T-helper 17 cell (primary cell): Measurements from ENCODE around the gene RAVER2. TPM values are rescaled to one million over a fixed set of nuclear protein-coding genes. Genes with fewer than 3 reads are reported as not detected.

Experiments
- ATAC-seq: fragments of 150-1000 bp; cut with Tn5 transposase; 2 replicates; pipeline ENCODE4 v1.10.0; 2021; ENCODE audit warnings: mild to moderate bottlenecking, moderate library complexity
- DNase-seq, 3 donors: peaks; one replicate each; pipeline versions ENCODE4 v3.0.0 to v3.0.0-alpha.2; 2020 to 2021
- H3K9me3 ChIP-seq: one replicate; pipeline ENCODE4 v1.7.0; 2013; ENCODE audit warnings: low read length, mild to moderate bottlenecking; ENCODE audit not compliant: control insufficient read depth, poor library complexity, severe bottlenecking
- H3K27ac Mint-ChIP-seq: one replicate; pipeline ENCODE4 v1.8.0; 2022; ENCODE audit warnings: mild to moderate bottlenecking, moderate library complexity, mixed read lengths
- H3K27me3 Mint-ChIP-seq: one replicate; pipeline ENCODE4 v1.8.0; 2022; ENCODE audit warnings: mixed read lengths
- H3K36me3 Mint-ChIP-seq: one replicate; pipeline ENCODE4 v1.8.0; 2022; ENCODE audit warnings: low read depth, mixed read lengths
- H3K4me1 Mint-ChIP-seq: one replicate; pipeline ENCODE4 v1.8.0; 2022; ENCODE audit warnings: mild to moderate bottlenecking, mixed read lengths
- H3K4me3 Mint-ChIP-seq: one replicate; pipeline ENCODE4 v1.8.0; 2022; ENCODE audit warnings: mild to moderate bottlenecking, moderate library complexity, mixed read lengths
- total RNA-seq, 4 donors: library from RNA in 2 of 4; stranded (reverse) in 2 of 4; gene quantifications; one replicate each; pipeline ENCODE4 v1.2.3 and lab custom pipeline; 2022 to 2026

The RAVER2 gene
- total RNA-seq, 2 donors from 2014 or later, result 1.5 to 1.6 TPM

DNA sequence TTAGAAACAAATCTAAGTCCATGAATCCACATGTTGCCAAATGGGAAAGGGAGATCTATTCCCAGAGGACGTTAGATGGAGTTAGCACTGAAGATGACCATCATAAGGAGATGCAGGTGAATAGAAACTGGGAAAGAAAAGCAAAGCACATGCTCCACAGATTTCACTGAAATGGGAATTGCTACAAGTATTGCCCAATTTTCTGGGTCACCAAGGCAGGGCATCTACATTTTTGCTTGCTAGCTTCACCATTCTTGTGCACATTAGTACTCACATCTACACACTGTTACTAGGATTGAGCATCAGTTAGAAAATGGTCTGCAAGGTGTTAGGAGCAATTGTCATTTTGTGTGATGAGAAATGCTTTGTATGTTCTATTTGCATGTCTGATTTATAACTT, 122.4 kb downstream of the RAVER2 start:
- Mint-ChIP-seq H3K27ac (peak overlapping the region; percentile 88), H3K4me1 (peaks cover 32% of the 10 kb centered on the region), H3K27me3 (no peaks in the 10 kb centered on the region), H3K4me3 (no peak overlapping the region), H3K36me3 (peaks cover 13% of the 10 kb centered on the region)
- no peaks in the 10 kb centered on the region for H3K9me3 ChIP-seq
- ATAC-seq, result no peak
- no peak for DNase-seq

GRCh38 chr1:64871256-64871655, 126.4 kb downstream of the RAVER2 start:
- no peak for ATAC-seq
- no peaks in the 10 kb centered on the region for H3K9me3 ChIP-seq
- Mint-ChIP-seq H3K4me3 (peak overlapping the region; percentile 19), H3K27ac (peak overlapping the region; percentile 65), H3K4me1 (peaks cover 35% of the 10 kb centered on the region), H3K27me3 (no peaks in the 10 kb centered on the region), H3K36me3 (peaks cover 21% of the 10 kb centered on the region)
- no peak for DNase-seq

- H3K9me3 ChIP-seq, result no peaks in the 10 kb centered on the region
- no peaks in the 10 kb centered on the region for H3K27me3 Mint-ChIP-seq
- DNase-seq (no peak), ATAC-seq (no peak)
- H3K4me1 Mint-ChIP-seq, result peaks cover 37% of the 10 kb centered on the region
- peaks cover 21% of the 10 kb centered on the region for H3K36me3 Mint-ChIP-seq
- H3K4me3 Mint-ChIP-seq, result no peak overlapping the region
- H3K27ac Mint-ChIP-seq, result peak overlapping the region; percentile 65
These were observed 127.2 kb downstream of the RAVER2 start for GRCh38 chr1:64872067-64872466.

GRCh38 chr1:64873576-64873975, 128.7 kb downstream of the RAVER2 start:
- peak overlapping the region; percentile 65 for H3K27ac Mint-ChIP-seq
- no peak for DNase-seq
- peaks cover 48% of the 10 kb centered on the region for H3K4me1 Mint-ChIP-seq

DNA sequence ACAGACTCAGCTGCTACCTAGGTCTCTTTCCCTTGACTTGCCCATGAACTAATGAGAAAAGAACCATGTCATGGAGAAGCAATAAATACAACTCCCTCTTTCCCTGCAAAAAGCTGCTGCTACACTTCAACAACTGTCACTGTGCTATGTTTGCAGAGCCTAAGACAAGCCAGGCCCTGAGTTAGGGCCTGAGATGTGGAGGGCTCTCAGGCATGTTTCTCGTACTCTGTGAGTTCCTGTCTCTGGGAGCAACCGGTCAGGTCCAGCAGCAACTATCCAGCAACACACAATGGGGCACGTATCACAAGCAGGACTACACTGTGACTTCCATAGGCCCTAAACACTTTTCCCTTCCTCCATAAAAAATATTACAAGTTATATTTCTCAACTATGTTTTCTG, 129.8 kb downstream of the RAVER2 start:
- H3K36me3 Mint-ChIP-seq, result peaks cover 20% of the 10 kb centered on the region
- H3K27ac Mint-ChIP-seq, result peak overlapping the region; percentile 92
- no peak for DNase-seq
- H3K4me3 Mint-ChIP-seq, result no peak overlapping the region
- peaks cover 51% of the 10 kb centered on the region for H3K4me1 Mint-ChIP-seq
- ATAC-seq, result no peak
- H3K9me3 ChIP-seq, result no peaks in the 10 kb centered on the region
- no peaks in the 10 kb centered on the region for H3K27me3 Mint-ChIP-seq

More at GRCh38 chr1:64873576-64873975, 128.7 kb downstream of the RAVER2 start:
- Mint-ChIP-seq H3K27me3 (no peaks in the 10 kb centered on the region), H3K36me3 (peaks cover 21% of the 10 kb centered on the region), H3K4me3 (no peak overlapping the region)
- ATAC-seq, result no peak
- H3K9me3 ChIP-seq, result no peaks in the 10 kb centered on the region

GRCh38 chr1:64875101-64875500, 130.2 kb downstream of the RAVER2 start:
- Mint-ChIP-seq H3K4me3 (no peak overlapping the region), H3K4me1 (peaks cover 51% of the 10 kb centered on the region)

DNA sequence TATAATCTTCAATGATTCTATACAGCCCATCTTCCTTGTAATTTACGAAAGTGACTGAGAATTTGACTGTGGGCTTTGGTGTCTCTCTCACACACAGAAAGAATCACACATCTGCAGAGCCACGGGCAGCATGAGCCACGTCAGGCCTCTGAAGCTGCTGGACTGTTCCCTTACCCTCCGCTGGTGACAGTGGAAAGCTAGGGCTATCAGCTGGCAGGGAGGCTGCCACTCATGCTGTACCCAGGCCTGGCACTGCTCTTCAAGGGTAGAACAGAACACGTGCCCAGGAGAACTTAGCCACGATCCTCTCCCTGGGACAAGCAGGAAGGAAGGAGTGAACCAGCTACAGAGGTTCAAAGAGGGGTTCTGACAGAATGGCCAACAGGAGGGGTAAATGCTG, 130.7 kb downstream of the RAVER2 start:
- DNase-seq (no peak), ATAC-seq (no peak)
- no peaks in the 10 kb centered on the region for H3K27me3 Mint-ChIP-seq
- H3K4me3 Mint-ChIP-seq, result peak overlapping the region; percentile 41
- peak overlapping the region; percentile 92 for H3K27ac Mint-ChIP-seq
- peaks cover 53% of the 10 kb centered on the region for H3K4me1 Mint-ChIP-seq
- peaks cover 20% of the 10 kb centered on the region for H3K36me3 Mint-ChIP-seq
- no peaks in the 10 kb centered on the region for H3K9me3 ChIP-seq

More at GRCh38 chr1:64875101-64875500, 130.2 kb downstream of the RAVER2 start:
- no peak for ATAC-seq
- no peaks in the 10 kb centered on the region for H3K27me3 Mint-ChIP-seq
- peak overlapping the region; percentile 92 for H3K27ac Mint-ChIP-seq
- peaks cover 20% of the 10 kb centered on the region for H3K36me3 Mint-ChIP-seq
- no peaks in the 10 kb centered on the region for H3K9me3 ChIP-seq
- DNase-seq, result no peak

DNA sequence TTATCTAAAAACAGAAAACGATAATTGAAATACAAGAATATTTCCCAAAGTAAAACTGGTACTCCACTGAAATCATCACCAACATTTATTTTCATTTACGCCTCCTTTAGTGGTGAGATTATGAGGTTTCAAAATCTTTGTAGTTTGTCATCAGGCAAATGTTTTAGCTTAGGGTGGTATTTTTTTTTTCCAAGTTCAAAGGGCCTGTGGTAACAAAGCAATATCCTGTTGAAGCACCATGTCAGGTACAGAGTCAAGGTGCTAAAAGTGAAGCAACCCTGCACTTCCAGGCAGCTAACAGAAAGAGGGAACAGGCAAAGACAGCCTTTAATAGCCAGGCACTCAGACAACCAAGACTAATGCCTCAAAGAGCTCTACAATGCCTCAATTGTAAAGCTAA, 132.3 kb downstream of the RAVER2 start:
- H3K4me1 Mint-ChIP-seq, result peaks cover 56% of the 10 kb centered on the region
- no peak for DNase-seq
- H3K27ac Mint-ChIP-seq, result peak overlapping the region; percentile 92
- H3K4me3 Mint-ChIP-seq, result peak overlapping the region; percentile 65
- peak; percentile 94 for ATAC-seq
- no peaks in the 10 kb centered on the region for H3K9me3 ChIP-seq
- H3K36me3 Mint-ChIP-seq, result peaks cover 15% of the 10 kb centered on the region
- H3K27me3 Mint-ChIP-seq, result no peaks in the 10 kb centered on the region

DNA sequence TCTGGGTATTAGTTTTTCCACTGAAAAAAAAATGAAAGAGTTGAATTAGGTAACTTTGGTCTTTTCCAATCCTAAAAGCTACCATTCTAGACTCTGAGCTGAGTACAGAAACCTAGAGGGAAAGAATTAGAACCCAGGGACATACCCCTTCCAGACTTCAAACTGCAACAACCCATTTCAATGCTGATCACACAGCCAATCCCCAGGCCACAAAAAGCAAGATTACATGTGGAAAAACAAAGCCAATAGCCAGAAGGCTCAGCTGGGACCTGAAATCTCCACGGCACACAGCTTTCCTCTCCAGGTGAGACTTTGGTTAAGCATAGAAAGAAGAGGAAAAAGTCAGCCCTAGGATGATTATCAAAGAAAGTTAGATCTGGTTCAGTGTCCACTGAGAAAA, 132.7 kb downstream of the RAVER2 start:
- peaks cover 16% of the 10 kb centered on the region for H3K36me3 Mint-ChIP-seq
- ATAC-seq (no peak), DNase-seq (no peak)
- no peaks in the 10 kb centered on the region for H3K27me3 Mint-ChIP-seq
- H3K4me3 Mint-ChIP-seq, result peak overlapping the region; percentile 65
- peaks cover 57% of the 10 kb centered on the region for H3K4me1 Mint-ChIP-seq
- H3K27ac Mint-ChIP-seq, result peak overlapping the region; percentile 92
- no peaks in the 10 kb centered on the region for H3K9me3 ChIP-seq

GRCh38 chr1:64878090-64878489, 133.2 kb downstream of the RAVER2 start:
- Mint-ChIP-seq H3K4me3 (no peak overlapping the region), H3K27me3 (no peaks in the 10 kb centered on the region), H3K36me3 (peaks cover 16% of the 10 kb centered on the region), H3K4me1 (peaks cover 61% of the 10 kb centered on the region), H3K27ac (peak overlapping the region; percentile 92)
- H3K9me3 ChIP-seq, result no peaks in the 10 kb centered on the region
- DNase-seq (no peak), ATAC-seq (no peak)

- ATAC-seq (no peak), DNase-seq (no peak)
- Mint-ChIP-seq H3K4me3 (peak overlapping the region; percentile 82), H3K36me3 (peaks cover 14% of the 10 kb centered on the region), H3K4me1 (peaks cover 63% of the 10 kb centered on the region), H3K27me3 (no peaks in the 10 kb centered on the region), H3K27ac (peak overlapping the region; percentile 92)
- H3K9me3 ChIP-seq, result no peaks in the 10 kb centered on the region
These were observed 134.2 kb downstream of the RAVER2 start for GRCh38 chr1:64878931-64879611.

DNA sequence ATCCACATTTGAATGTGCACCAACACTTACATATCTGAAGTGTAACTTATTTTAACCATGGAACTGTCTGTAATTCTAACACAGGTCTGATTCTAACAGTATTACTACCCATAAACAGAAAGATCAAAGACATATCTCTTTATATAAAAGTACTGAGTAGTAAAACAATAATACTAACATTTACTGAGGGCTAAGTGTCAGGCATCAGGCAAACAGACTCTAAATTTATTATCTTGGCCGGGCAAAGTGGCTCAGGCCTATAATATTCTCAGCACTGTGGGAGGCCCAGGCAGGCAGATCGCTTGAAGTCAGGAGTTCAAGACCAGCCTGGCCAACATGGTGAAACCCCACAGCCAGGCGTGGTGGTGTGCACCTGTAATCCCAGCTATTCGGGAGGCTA, 135.6 kb downstream of the RAVER2 start:
- Mint-ChIP-seq H3K27me3 (no peaks in the 10 kb centered on the region), H3K27ac (peak overlapping the region; percentile 87), H3K36me3 (peaks cover 15% of the 10 kb centered on the region), H3K4me3 (no peak overlapping the region), H3K4me1 (peaks cover 61% of the 10 kb centered on the region)
- H3K9me3 ChIP-seq, result no peaks in the 10 kb centered on the region
- ATAC-seq (no peak), DNase-seq (no peak)

GRCh38 chr1:64881281-64881680, 136.4 kb downstream of the RAVER2 start:
- peaks cover 11% of the 10 kb centered on the region for H3K36me3 Mint-ChIP-seq
- no peak for ATAC-seq
- H3K9me3 ChIP-seq, result no peaks in the 10 kb centered on the region
- H3K27ac Mint-ChIP-seq, result peak overlapping the region; percentile 51
- H3K27me3 Mint-ChIP-seq, result no peaks in the 10 kb centered on the region
- peaks cover 58% of the 10 kb centered on the region for H3K4me1 Mint-ChIP-seq
- H3K4me3 Mint-ChIP-seq, result no peak overlapping the region
- DNase-seq, result no peak
